IMR-90 (cell line): Measurements from ENCODE around the gene FAM98C. TPM values are rescaled to one million over a fixed set of nuclear protein-coding genes. Genes with fewer than 3 reads are reported as not detected.

Experiments used
- ATAC-seq: fragments of 200-7000 bp; cut with Tn5 transposase; 2 replicates; pipeline ENCODE4 v1.9.1; 2020; ENCODE audit warnings: low read depth, mild to moderate bottlenecking, moderate library complexity
- BruUV-seq: library from RNA; stranded (reverse); fragments of 400-500 nt; replicated peaks from 2 replicates; lab custom pipeline; 2021; lab: Mats Ljungman, UMichigan
- CTCF ChIA-PET: fragments of 300-600 bp; formaldehyde crosslinking; extraction: SDS; loops from one replicate; lab custom pipeline; 2021; ENCODE audit warnings: antibody characterized with exemption; lab: Yijun Ruan, JAX
- POLR2A ChIA-PET: fragments of 300-600 bp; sonication (Branson Sonifier 250); formaldehyde crosslinking; loops from one replicate; lab custom pipeline; 2022; ENCODE audit warnings: antibody characterized with exemption; ENCODE audit not compliant: unreplicated experiment; lab: Charles Lee
- DNase-seq: peaks from one replicate; pipeline ENCODE4 v3.0.0; 2013
- H2AFZ ChIP-seq: replicated peaks from 2 replicates; pipeline ENCODE3; 2013; ENCODE audit warnings: low read length, mild to moderate bottlenecking; ENCODE audit not compliant: poor library complexity
- H2AK5ac ChIP-seq: 2 replicates; pipeline ENCODE4 v1.6.1; 2013; ENCODE audit warnings: low read depth, low read length, inconsistent platforms
- H2AK9ac ChIP-seq: replicated peaks from 2 replicates; pipeline ENCODE3; 2013; ENCODE audit warnings: mild to moderate bottlenecking, low read depth, low read length, moderate library complexity; ENCODE audit not compliant: poor library complexity
- H2BK120ac ChIP-seq: 2 replicates; pipeline ENCODE4 v1.6.1; 2013; ENCODE audit warnings: low read depth, low read length, inconsistent platforms
- H2BK15ac ChIP-seq: 3 replicates; pipeline ENCODE4 v1.6.1; 2013; ENCODE audit warnings: low read depth, low read length, inconsistent platforms
- H2BK20ac ChIP-seq: 2 replicates; pipeline ENCODE4 v1.6.1; 2013; ENCODE audit warnings: low read depth, mild to moderate bottlenecking, inconsistent platforms, low read length, moderate library complexity
- H2BK5ac ChIP-seq: 2 replicates; pipeline ENCODE4 v1.6.1; 2013; ENCODE audit warnings: mild to moderate bottlenecking, low read depth, low read length, inconsistent platforms; ENCODE audit not compliant: poor library complexity, severe bottlenecking
- H3K14ac ChIP-seq: replicated peaks from 2 replicates; pipeline ENCODE4 v1.6.1; 2013; ENCODE audit warnings: low read depth, low read length, inconsistent platforms
- H3K18ac ChIP-seq: 2 replicates; pipeline ENCODE4 v1.6.1; 2013; ENCODE audit warnings: low read depth, low read length, control low read depth
- H3K23ac ChIP-seq: 2 replicates; pipeline ENCODE4 v1.6.1; 2013; ENCODE audit warnings: low read depth, low read length, inconsistent platforms
- H3K27ac ChIP-seq: 2 replicates; pipeline ENCODE4 v1.5.1; 2013; ENCODE audit warnings: mild to moderate bottlenecking, control low read depth, low read length; ENCODE audit not compliant: insufficient read depth
- H3K27me3 ChIP-seq: 2 replicates; pipeline ENCODE4 v1.6.1; 2013; ENCODE audit warnings: low read length; ENCODE audit not compliant: control insufficient read depth, insufficient read depth
- H3K36me3 ChIP-seq: 2 replicates; pipeline ENCODE4 v1.6.1; 2013; ENCODE audit warnings: low read length, mixed read lengths; ENCODE audit not compliant: control insufficient read depth, insufficient read depth
- H3K4ac ChIP-seq: 2 replicates; pipeline ENCODE4 v1.6.1; 2013; ENCODE audit warnings: low read depth, low read length, inconsistent platforms
- H3K4me1 ChIP-seq: 2 replicates; pipeline ENCODE4 v1.6.1; 2013; ENCODE audit warnings: low read length, mixed read lengths; ENCODE audit not compliant: control insufficient read depth, insufficient read depth
- H3K4me2 ChIP-seq: 2 replicates; pipeline ENCODE4 v1.6.1; 2013; ENCODE audit warnings: low read depth, mild to moderate bottlenecking, control low read depth, low read length, moderate library complexity
- H3K4me3 ChIP-seq: 2 replicates; pipeline ENCODE4 v1.5.1; 2013; ENCODE audit warnings: low read depth, mild to moderate bottlenecking, control low read depth, low read length, moderate library complexity; ENCODE audit not compliant: insufficient read depth
- H3K56ac ChIP-seq: 2 replicates; pipeline ENCODE4 v1.6.1; 2013; ENCODE audit warnings: low read length, inconsistent platforms; ENCODE audit not compliant: insufficient read depth; ENCODE audit errors: extremely low read depth
- H3K79me1 ChIP-seq, 2 experiments: 2 replicates each; pipeline ENCODE4 v1.6.1; 2013; ENCODE audit warnings: low read length in 2 of 2, inconsistent platforms in 1 of 2, low read depth in 1 of 2
- H3K9ac ChIP-seq: 2 replicates; pipeline ENCODE4 v1.6.1; 2013; ENCODE audit warnings: low read depth, low read length, control low read depth
- H3K9me1 ChIP-seq: 2 replicates; pipeline ENCODE4 v1.6.1; 2013; ENCODE audit warnings: low read length, inconsistent platforms; ENCODE audit not compliant: insufficient read depth
- H3K9me3 ChIP-seq: 2 replicates; pipeline ENCODE4 v1.6.1; 2013; ENCODE audit warnings: low read length; ENCODE audit not compliant: control insufficient read depth, insufficient read depth
- H4K20me1 ChIP-seq: 2 replicates; pipeline ENCODE4 v1.6.1; 2013; ENCODE audit warnings: low read length, inconsistent platforms; ENCODE audit not compliant: insufficient read depth
- H4K5ac ChIP-seq: 2 replicates; pipeline ENCODE4 v1.6.1; 2013; ENCODE audit warnings: mild to moderate bottlenecking, low read depth, low read length, control low read depth
- H4K8ac ChIP-seq, 2 experiments: 2 replicates each; pipeline ENCODE4 v1.6.1; 2013; ENCODE audit warnings: low read depth in 2 of 2, low read length in 2 of 2, control low read depth in 1 of 2, inconsistent platforms in 1 of 2
- H4K91ac ChIP-seq: 2 replicates; pipeline ENCODE4 v1.6.1; 2013; ENCODE audit warnings: low read depth, low read length, inconsistent platforms; ENCODE audit not compliant: insufficient read depth
- BHLHE40 ChIP-seq: fragments of 150-350 bp; IDR thresholded peaks from 2 replicates; pipeline ENCODE4 v1.6.1; 2016; ENCODE audit warnings: mild to moderate bottlenecking, low read depth, low read length
- CEBPB ChIP-seq: IDR thresholded peaks from 2 replicates; pipeline ENCODE4 v1.6.1; 2012; ENCODE audit warnings: low read depth, low read length, improper control_type of control experiment
- CHD1 ChIP-seq: IDR thresholded peaks from 2 replicates; pipeline ENCODE4 v1.6.1; 2012; ENCODE audit warnings: low read depth, low read length, improper control_type of control experiment
- CTCF ChIP-seq: conservative IDR thresholded peaks from 2 replicates; pipeline ENCODE4 v1.5.1; 2012; ENCODE audit warnings: mild to moderate bottlenecking, low read depth, low read length, improper control_type of control experiment
- FOS ChIP-seq: fragments of 150-350 bp; IDR thresholded peaks from 2 replicates; pipeline ENCODE4 v1.6.1; 2016; ENCODE audit warnings: low read depth, low read length
- MXI1 ChIP-seq: IDR thresholded peaks from 2 replicates; pipeline ENCODE4 v1.6.1; 2012; ENCODE audit warnings: low read depth, mild to moderate bottlenecking, low read length, moderate library complexity, borderline replicate concordance
- NFE2L2 ChIP-seq: fragments of 150-350 bp; IDR thresholded peaks from 2 replicates; pipeline ENCODE4 v1.6.1; 2016; ENCODE audit warnings: low read depth, mild to moderate bottlenecking, low read length
- RCOR1 ChIP-seq: IDR thresholded peaks from 2 replicates; pipeline ENCODE4 v1.6.1; 2012; ENCODE audit warnings: mild to moderate bottlenecking, low read length, improper control_type of control experiment; ENCODE audit not compliant: insufficient replicate concordance
- RFX5 ChIP-seq: IDR thresholded peaks from 2 replicates; pipeline ENCODE4 v1.8.0; 2012; ENCODE audit warnings: low read depth, mild to moderate bottlenecking, low read length, moderate library complexity
- SMC3 ChIP-seq: fragments of 150-350 bp; IDR thresholded peaks from 2 replicates; pipeline ENCODE4 v1.6.1; 2016; ENCODE audit warnings: low read depth, mild to moderate bottlenecking, antibody characterized with exemption, low read length, moderate library complexity
- USF2 ChIP-seq: fragments of 150-350 bp; IDR thresholded peaks from 2 replicates; pipeline ENCODE4 v1.6.1; 2017; ENCODE audit warnings: mild to moderate bottlenecking, antibody characterized with exemption, low read length, low read depth
- WGBS, 2 experiments: methylation state at CpG; one replicate each; pipeline versions ENCODE4 v1.1.5 to v1.1.7; 2013; ENCODE audit warnings: missing lambda C conversion rate in 2 of 2; ENCODE audit not compliant: insufficient read length in 1 of 2; ENCODE audit errors: extremely low coverage in 2 of 2; 5-methylcytosine and 5-hydroxymethylcytosine counted together
- dilution Hi-C: fragments of 300-500 bp; cut with HindIII; formaldehyde crosslinking; loops from one replicate; pipeline ENCODE4 v1.14.3; 2018; ENCODE audit warnings: low sequenced_read_pairs; ENCODE audit not compliant: unreplicated experiment
- in situ Hi-C: fragments of 300-500 bp; cut with MboI; formaldehyde crosslinking; loops from 3 replicates; pipeline ENCODE4 v1.14.3; 2019; ENCODE audit warnings: low sequenced_read_pairs, inconsistent platforms, mixed read lengths
- intact Hi-C: fragments of 100-400 bp; cut with micrococcal nuclease; formaldehyde crosslinking; loops from 2 replicates; pipeline ENCODE4 v1.10.0; 2022
- polyA plus RNA-seq, 3 experiments: library from polyadenylated mRNA; depleted of rRNA; stranded (reverse); fragments of >200 nt; gene quantifications; 2 replicates each; pipeline ENCODE4 v1.2.3, GENCODE V29; 2012; ENCODE audit warnings: low replicate concordance in 1 of 3
- total RNA-seq: library from RNA; depleted of rRNA; stranded (reverse); fragments of >200 nt; gene quantifications from 2 replicates; pipeline ENCODE4 v1.2.3, GENCODE V29; 2012

The FAM98C gene
- total and polyA plus RNA-seq, 2 of the 4 experiments (the other 2 are of a cell fraction), result 3.6 to 17.9 TPM

GRCh38 chr19:38405276-38405675, 2.4 kb downstream of the FAM98C start:
- Histone ChIP-seq H2AK9ac (no peak overlapping the region), H4K8ac (no peak overlapping the region), H3K4me3 (no peak overlapping the region), H2BK5ac (no peak overlapping the region), H4K20me1 (no peaks in the 10 kb centered on the region), H3K4me1 (no peaks in the 10 kb centered on the region), H3K36me3 (peaks cover 11% of the 10 kb centered on the region; the same call in 1 of the 2 replicates), H3K9me3 (no peaks in the 10 kb centered on the region), H3K4ac (no peak overlapping the region), H3K27me3 (no peaks in the 10 kb centered on the region), H3K23ac (no peak overlapping the region), H3K56ac (no peak overlapping the region), H3K79me1 (peaks cover 6 to 12% of the 10 kb centered on the region in 2 experiments; a peak in 3 of 4 replicates), H2AFZ (no peak overlapping the region), H4K91ac (no peak overlapping the region), H3K27ac (no peak overlapping the region), H2BK15ac (no peak overlapping the region), H3K9me1 (0 out of 2 replicates have a peak, but pooled peaks cover 3% of the 10 kb centered on the region), H2AK5ac (no peak overlapping the region), H3K4me2 (no peak overlapping the region), H2BK120ac (no peak overlapping the region), H3K14ac (no peak overlapping the region), H4K5ac (no peak overlapping the region), H3K18ac (no peak overlapping the region), H3K9ac (no peak overlapping the region), H2BK20ac (no peak overlapping the region)
- dilution Hi-C loops (no loop called here), intact Hi-C loops (no loop called here), in situ Hi-C loops (loop anchor here (25.0 kb wide), 1 partner anchor 532 kb away; the partner anchor contains the start of genes MRPS12 and SARS2)
- ATAC-seq, result no peak
- TF ChIP-seq USF2 (no peak), CHD1 (no peak), RFX5 (no peak), BHLHE40 (no peak), FOS (no peak), NFE2L2 (no peak), RCOR1 (no peak), CTCF (no peak), MXI1 (no peak), SMC3 (no peak), CEBPB (no peak)
- CTCF ChIA-PET, result interaction anchor here (0.5 to 0.8 kb wide), 2 partner anchors 12 to 229 kb away, joined by 3 to 4 read pairs; no protein-coding TSS in a partner anchor
- no peak for DNase-seq
- POLR2A ChIA-PET, result no interaction called here
- no TSS peak for BruUV-seq
- 80% methylated on average over 2 of the region's 8 CpGs; no CpG with 5 or more reads in 1 of the 2 experiments for WGBS, 2 experiments
